ENCODE measurements around the gene FAM9C. TPM values are rescaled to one million over a fixed set of nuclear protein-coding genes. Genes with fewer than 3 reads are reported as not detected.

FAM9C gene
- total and polyA plus RNA-seq, 2 experiments from 2014 or later = not detected

DNA sequence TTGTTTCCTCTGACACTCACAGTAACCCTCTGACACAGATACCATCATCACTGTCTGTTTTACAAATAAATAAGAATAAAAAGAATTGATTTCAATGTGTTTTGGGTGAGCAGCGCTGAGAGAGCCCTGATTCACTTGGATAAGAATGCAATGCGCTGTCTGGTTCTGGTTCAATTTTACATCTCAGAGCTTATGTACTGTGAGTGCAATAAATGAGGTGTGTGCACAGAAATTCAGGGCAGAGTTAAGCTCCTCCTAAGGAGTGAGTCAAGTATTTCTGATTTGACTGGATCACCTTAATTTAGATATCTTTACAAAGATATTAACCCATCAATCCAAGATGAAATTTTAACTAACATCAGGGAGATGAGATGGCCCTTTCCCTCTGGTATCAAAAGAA is 11.2 kb downstream of the FAM9C start:
- H3K36me3 ChIP-seq (ENCODE audit: low read depth) = no peaks in the 10 kb centered on the region
- 92 to 93% methylated on average over 2 of the region's 2 CpGs for WGBS, 2 experiments (ENCODE audit: low coverage in 1 of 2, low lambda C conversion rate in 2 of 2, missing lambda C conversion rate in 2 of 2)
- no peaks in the 10 kb centered on the region for H4K20me1 ChIP-seq (ENCODE audit: insufficient read depth)
- no peaks in the 10 kb centered on the region for H3K9me2 ChIP-seq (ENCODE audit: insufficient read depth)
- peaks cover 21% of the 10 kb centered on the region for H3K4me1 ChIP-seq (ENCODE audit: insufficient read depth)
- TF ChIP-seq EZH2 (IDR thresholded peaks at IDR 0.05; ENCODE audit: insufficient read depth, poor library complexity, severe bottlenecking) (no peak), EZH2phosphoT487 (IDR thresholded peaks at IDR 0.05; ENCODE audit: insufficient read depth, low read depth) (no peak)
- H2AFZ ChIP-seq = no peak overlapping the region
- H3K9ac ChIP-seq = no peak overlapping the region
- in situ Hi-C loops (cut with MboI) = no loop called here
- no peaks in the 10 kb centered on the region for H3K9me3 ChIP-seq (ENCODE audit: low read depth)
- peaks cover 13% of the 10 kb centered on the region; the same call in 1 of the 2 replicates for H3F3A ChIP-seq (ENCODE audit: insufficient read depth)
- H3K4me3 ChIP-seq = no peak overlapping the region
- H3K27ac ChIP-seq = no peak overlapping the region
- DNase-seq = no peak
- no peaks in the 10 kb centered on the region for H3K27me3 ChIP-seq (replicated peaks; ENCODE audit: insufficient read depth)
- H3K79me2 ChIP-seq (ENCODE audit: insufficient read depth) = no peaks in the 10 kb centered on the region
- H3K4me2 ChIP-seq (ENCODE audit: unreplicated experiment) = no peak overlapping the region

DNA sequence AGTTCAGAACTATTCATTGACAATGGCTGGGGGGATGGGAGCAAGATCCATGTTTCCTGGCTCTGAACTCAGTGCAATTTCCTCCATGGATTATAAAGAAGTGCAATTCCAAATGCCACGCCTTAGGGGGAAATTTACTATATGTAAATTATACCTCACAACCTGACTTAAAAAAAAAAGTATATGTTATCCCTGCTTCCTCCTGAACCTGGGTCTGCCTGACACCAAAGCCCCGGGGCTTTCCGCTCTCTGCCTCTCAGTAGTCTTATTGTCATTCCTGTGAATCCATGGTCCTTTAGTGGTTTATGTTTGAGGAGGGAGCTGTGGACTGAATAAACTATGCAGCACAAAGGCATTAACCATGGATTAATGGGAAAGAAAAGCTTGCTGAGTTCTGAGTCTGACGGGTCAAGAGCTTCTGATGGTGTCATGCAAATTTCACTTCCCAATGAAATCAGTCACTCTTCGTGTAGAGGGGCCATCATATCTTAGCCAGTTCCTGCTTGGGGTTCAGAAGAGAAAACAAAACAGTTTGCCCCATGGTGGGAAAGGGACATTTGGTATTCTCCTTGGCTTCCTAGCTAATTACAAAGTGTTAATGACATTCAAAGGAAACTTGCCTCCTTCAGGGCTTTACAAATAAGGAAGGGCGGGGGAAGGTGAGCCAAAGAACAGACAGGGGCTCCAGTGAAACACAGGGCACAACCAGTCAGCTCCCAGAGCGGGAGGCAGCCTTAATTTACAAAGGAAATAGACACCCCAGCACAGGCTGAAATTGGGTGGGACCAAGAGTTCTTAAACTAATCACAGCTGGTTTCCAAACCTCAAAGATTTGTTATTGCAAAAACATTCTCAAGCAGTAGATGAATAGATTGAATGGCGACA is 14.3 kb downstream of the FAM9C start:
- Histone ChIP-seq H3F3A (ENCODE audit: insufficient read depth) (peaks cover 13% of the 10 kb centered on the region; the same call in 1 of the 2 replicates), H3K27me3 (replicated peaks; ENCODE audit: insufficient read depth) (no peaks in the 10 kb centered on the region), H3K9ac (no peak overlapping the region), H3K4me2 (ENCODE audit: unreplicated experiment) (peak overlapping the region; percentile 73), H3K27ac (peak overlapping the region; percentile 56; the same call in 1 of the 2 replicates), H3K9me3 (ENCODE audit: low read depth) (no peaks in the 10 kb centered on the region), H3K4me3 (0 out of 2 replicates have a peak overlapping the region, but pooled peaks have one; percentile 42), H3K4me1 (ENCODE audit: insufficient read depth) (peaks cover 21% of the 10 kb centered on the region), H3K9me2 (ENCODE audit: insufficient read depth) (no peaks in the 10 kb centered on the region), H2AFZ (peak overlapping the region; percentile 86), H3K36me3 (ENCODE audit: low read depth) (no peaks in the 10 kb centered on the region), H3K79me2 (ENCODE audit: insufficient read depth) (no peaks in the 10 kb centered on the region), H4K20me1 (ENCODE audit: insufficient read depth) (no peaks in the 10 kb centered on the region)
- WGBS, 2 experiments (ENCODE audit: low coverage in 1 of 2, low lambda C conversion rate in 2 of 2, missing lambda C conversion rate in 2 of 2) = 35 to 48% methylated on average over 5 to 8 of the region's 8 CpGs
- DNase-seq = peak; percentile 26
- TF ChIP-seq EZH2phosphoT487 (IDR thresholded peaks at IDR 0.05; ENCODE audit: insufficient read depth, low read depth) (no peak), EZH2 (IDR thresholded peaks at IDR 0.05; ENCODE audit: insufficient read depth, poor library complexity, severe bottlenecking) (no peak)
- in situ Hi-C loops (cut with MboI) = no loop called here

DNA sequence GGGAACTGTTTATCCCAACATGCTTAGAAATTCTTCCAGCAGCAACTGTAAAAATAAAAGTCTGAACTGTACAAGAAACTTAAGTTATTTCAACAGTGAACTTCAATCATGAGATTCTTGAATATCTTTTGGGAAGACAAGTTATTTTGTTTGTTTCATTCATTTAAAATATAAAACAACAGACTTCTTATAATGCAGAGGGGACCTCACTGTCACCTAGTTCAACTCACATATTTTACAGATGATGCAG is 14.9 kb downstream of the FAM9C start:
- peak overlapping the region; percentile 56 for H3K27ac ChIP-seq
- peak overlapping the region; percentile 42 for H3K4me3 ChIP-seq
- peak overlapping the region; percentile 73 for H3K4me2 ChIP-seq (ENCODE audit: unreplicated experiment)
- DNase-seq = no peak
- H3K36me3 ChIP-seq (ENCODE audit: low read depth) = no peaks in the 10 kb centered on the region
- in situ Hi-C loops (cut with MboI) = no loop called here
- peak overlapping the region; percentile 86 for H2AFZ ChIP-seq
- no peaks in the 10 kb centered on the region for H3K9me2 ChIP-seq (ENCODE audit: insufficient read depth)
- H3F3A ChIP-seq (ENCODE audit: insufficient read depth) = peaks cover 13% of the 10 kb centered on the region; the same call in 1 of the 2 replicates
- H3K9me3 ChIP-seq (ENCODE audit: low read depth) = no peaks in the 10 kb centered on the region
- H3K79me2 ChIP-seq (ENCODE audit: insufficient read depth) = no peaks in the 10 kb centered on the region
- H3K9ac ChIP-seq = peak overlapping the region; percentile 31; the same call in 1 of the 2 replicates
- peaks cover 21% of the 10 kb centered on the region for H3K4me1 ChIP-seq (ENCODE audit: insufficient read depth)
- no peaks in the 10 kb centered on the region for H4K20me1 ChIP-seq (ENCODE audit: insufficient read depth)
- no peaks in the 10 kb centered on the region for H3K27me3 ChIP-seq (replicated peaks; ENCODE audit: insufficient read depth)
- no peak for TF ChIP-seq EZH2 (IDR thresholded peaks at IDR 0.05; ENCODE audit: insufficient read depth, poor library complexity, severe bottlenecking)
- TF ChIP-seq EZH2phosphoT487 (IDR thresholded peaks at IDR 0.05; ENCODE audit: insufficient read depth, low read depth) = no peak

DNA sequence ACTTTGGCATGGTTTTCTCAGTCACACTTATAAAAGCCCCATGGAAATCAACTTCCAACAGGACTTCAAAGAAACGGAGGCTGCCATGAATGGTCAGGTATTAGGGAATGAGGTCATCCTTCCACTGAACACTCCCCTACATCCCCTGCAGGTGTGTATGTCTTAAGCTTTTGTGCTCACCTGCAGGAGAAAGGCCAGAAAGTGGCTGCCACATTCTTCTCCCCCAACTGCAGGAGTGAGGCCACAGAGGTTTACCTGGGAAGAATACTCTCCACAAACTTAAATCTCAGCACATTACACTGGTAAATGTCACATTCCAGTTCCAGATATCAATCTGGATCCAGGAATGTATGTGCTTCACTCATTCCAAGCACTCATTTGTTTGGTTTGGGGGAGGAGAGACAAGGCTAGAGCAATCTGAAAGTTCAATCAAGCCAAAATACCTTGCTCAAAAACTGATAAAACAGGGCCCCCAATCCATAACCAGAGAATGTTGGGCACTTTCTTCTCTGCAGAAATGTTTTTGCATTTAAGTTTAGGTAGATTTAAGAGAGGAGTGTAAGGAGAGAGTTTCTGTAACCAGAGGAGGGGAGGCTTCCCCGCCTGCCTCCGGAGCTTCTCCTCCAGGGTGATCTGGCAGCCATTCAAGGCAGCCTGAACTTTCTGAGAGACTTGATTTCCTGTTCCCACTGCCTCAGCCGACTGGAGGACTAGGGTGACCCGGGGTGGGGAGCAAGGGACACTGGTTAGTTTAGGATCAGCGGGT is 15.4 kb downstream of the FAM9C start:
- 18 to 23% methylated on average over 4 to 6 of the region's 6 CpGs for WGBS, 2 experiments (ENCODE audit: low coverage in 1 of 2, low lambda C conversion rate in 2 of 2, missing lambda C conversion rate in 2 of 2)
- in situ Hi-C loops (cut with MboI) = no loop called here
- Histone ChIP-seq H3K9ac (peak overlapping the region; percentile 31; the same call in 1 of the 2 replicates), H3K36me3 (ENCODE audit: low read depth) (no peaks in the 10 kb centered on the region), H3K27ac (peak overlapping the region; percentile 56), H3K9me3 (ENCODE audit: low read depth) (no peaks in the 10 kb centered on the region), H4K20me1 (ENCODE audit: insufficient read depth) (no peaks in the 10 kb centered on the region), H3K4me2 (ENCODE audit: unreplicated experiment) (peak overlapping the region; percentile 73), H3K79me2 (ENCODE audit: insufficient read depth) (no peaks in the 10 kb centered on the region), H3F3A (ENCODE audit: insufficient read depth) (peaks cover 13% of the 10 kb centered on the region; the same call in 1 of the 2 replicates), H3K4me3 (peak overlapping the region; percentile 42), H2AFZ (peak overlapping the region; percentile 86), H3K27me3 (replicated peaks; ENCODE audit: insufficient read depth) (no peaks in the 10 kb centered on the region), H3K9me2 (ENCODE audit: insufficient read depth) (no peaks in the 10 kb centered on the region), H3K4me1 (ENCODE audit: insufficient read depth) (peaks cover 21% of the 10 kb centered on the region)
- TF ChIP-seq EZH2 (IDR thresholded peaks at IDR 0.05; ENCODE audit: insufficient read depth, poor library complexity, severe bottlenecking) (no peak), EZH2phosphoT487 (IDR thresholded peaks at IDR 0.05; ENCODE audit: insufficient read depth, low read depth) (no peak)
- DNase-seq = peak; percentile 48
